A549 (cell line): ENCODE results near the gene ADAMTS2. TPM values are rescaled to one million over a fixed set of nuclear protein-coding genes. Genes with fewer than 3 reads are reported as not detected.

ENCODE experiments used
- ATAC-seq, 2 experiments: fragments of 200-7000 bp in 1 of 2; fragments of >200 bp in 1 of 2; cut with Nextera tagmentation in 1 of 2; cut with Tn5 transposase in 1 of 2; 3 replicates each; pipeline versions ENCODE4 v1.8.0 to v1.9.1; 2018 to 2020; ENCODE audit warnings: mild to moderate bottlenecking in 1 of 2, moderate library complexity in 1 of 2
- CTCF ChIA-PET: fragments of 300-600 bp; sonication (Branson Sonifier 250); formaldehyde crosslinking; extraction: SDS; loops from one replicate; lab custom pipeline; 2021; ENCODE audit warnings: antibody characterized with exemption, inconsistent platforms; lab: Yijun Ruan, JAX
- POLR2A ChIA-PET: fragments of 350-600 bp; formaldehyde crosslinking; extraction: SDS; loops from one replicate; lab custom pipeline; 2021; ENCODE audit warnings: antibody characterized with exemption, inconsistent platforms; lab: Yijun Ruan, JAX
- DNase-seq, 2 experiments: peaks; one replicate each; pipeline versions ENCODE4 v3.0.0 to v3.0.0-alpha.2; 2011 to 2016; ENCODE audit warnings: low read depth in 1 of 2, low spot score in 1 of 2
- FAIRE-seq: peaks from 2 replicates; lab custom pipeline; 2011; peaks lifted over from hg19 to GRCh38; lab: Jason Lieb, UNC
- H3K27ac ChIP-seq, 2 experiments: fragments of >200 bp; sonication (Bioruptor Twin); formaldehyde crosslinking; 3 replicates each; pipeline ENCODE4 v1.5.1; 2016 to 2017
- H3K4me1 ChIP-seq: fragments of >200 bp; sonication (Bioruptor Twin); formaldehyde crosslinking; 3 replicates; pipeline ENCODE4 v1.6.1; 2016
- H3K4me2 ChIP-seq: fragments of >200 bp; sonication (Bioruptor Twin); formaldehyde crosslinking; 3 replicates; pipeline ENCODE4 v1.6.1; 2016
- H3K4me3 ChIP-seq: fragments of >200 bp; sonication (Bioruptor Twin); formaldehyde crosslinking; 3 replicates; pipeline ENCODE4 v1.5.1; 2016
- H3K9me3 ChIP-seq: fragments of >200 bp; sonication (Bioruptor Twin); formaldehyde crosslinking; 3 replicates; pipeline ENCODE4 v1.6.1; 2016
- CBX2 ChIP-seq: fragments of 200-600 bp; sonication (generic); IDR thresholded peaks from 2 replicates; pipeline ENCODE4 v1.6.1; 2016; ENCODE audit warnings: low read depth, mild to moderate bottlenecking, borderline replicate concordance
- CBX8 ChIP-seq: fragments of 200-600 bp; sonication (generic); IDR thresholded peaks from 2 replicates; pipeline ENCODE4 v1.6.1; 2016
- CEBPB ChIP-seq, 2 experiments: fragments of >200 bp in 1 of 2; sonication (Bioruptor Twin) in 1 of 2; formaldehyde crosslinking in 1 of 2; IDR thresholded peaks; 2 replicates each; pipeline ENCODE4 v1.6.1; 2012 to 2016
- CHD4 ChIP-seq: fragments of 200-600 bp; sonication (generic); IDR thresholded peaks from 2 replicates; pipeline ENCODE4 v1.6.1; 2016; ENCODE audit warnings: antibody characterized with exemption, mild to moderate bottlenecking, borderline replicate concordance
- EHF ChIP-seq: fragments of 250-450 bp; sonication (Bioruptor Pico); IDR thresholded peaks from 2 replicates; pipeline ENCODE4 v1.5.0; 2020; ENCODE audit warnings: mild to moderate bottlenecking
- ESRRA ChIP-seq: fragments of 150-350 bp; IDR thresholded peaks from 2 replicates; pipeline ENCODE4 v1.6.1; 2014; ENCODE audit warnings: mild to moderate bottlenecking, low read length, borderline replicate concordance
- GATA3 ChIP-seq: IDR thresholded peaks from 2 replicates; pipeline ENCODE4 v1.6.1; 2012; ENCODE audit warnings: borderline replicate concordance
- HOXB5 ChIP-seq: fragments of 250-450 bp; sonication (Bioruptor Pico); IDR thresholded peaks from 2 replicates; pipeline ENCODE4 v1.5.0; 2020; ENCODE audit warnings: mild to moderate bottlenecking, moderate library complexity
- KDM5A ChIP-seq: fragments of 200-600 bp; sonication (generic); IDR thresholded peaks from 2 replicates; pipeline ENCODE4 v1.6.1; 2016; ENCODE audit warnings: antibody characterized with exemption, mild to moderate bottlenecking
- MAFK ChIP-seq: fragments of 450-650 bp; IDR thresholded peaks from 2 replicates; pipeline ENCODE4 v1.6.1; 2014; ENCODE audit not compliant: partially characterized antibody
- NPAS2 ChIP-seq: fragments of 250-450 bp; sonication (Bioruptor Pico); IDR thresholded peaks from 2 replicates; pipeline ENCODE4 v1.8.0; 2022; ENCODE audit warnings: mild to moderate bottlenecking, moderate library complexity, borderline replicate concordance
- NR3C1 ChIP-seq: fragments of >200 bp; sonication (Bioruptor Twin); formaldehyde crosslinking; IDR thresholded peaks from 3 replicates; pipeline ENCODE4 v1.6.1; 2017
- PBX3 ChIP-seq: IDR thresholded peaks from 2 replicates; pipeline ENCODE4 v1.6.1; 2012
- POLR2A ChIP-seq: IDR thresholded peaks from 2 replicates; pipeline ENCODE4 v1.6.1; 2012; ENCODE audit warnings: mild to moderate bottlenecking, low read length
- RAD21 ChIP-seq, 2 experiments: fragments of >200 bp in 1 of 2; sonication (Bioruptor Twin) in 1 of 2; formaldehyde crosslinking in 1 of 2; IDR thresholded peaks in 1 of 2; conservative IDR thresholded peaks in 1 of 2; 2 replicates in 1 of 2; 3 replicates in 1 of 2; pipeline ENCODE4 v1.6.1; 2012 to 2018; ENCODE audit warnings: inconsistent platforms in 1 of 2
- RCOR1 ChIP-seq: fragments of 150-350 bp; IDR thresholded peaks from 2 replicates; pipeline ENCODE4 v1.6.1; 2014; ENCODE audit warnings: antibody characterized with exemption, low read length, low read depth
- ZNF302 ChIP-seq: fragments of 250-450 bp; sonication (Bioruptor Pico); IDR thresholded peaks from 2 replicates; pipeline ENCODE4 v1.9.0; 2021; ENCODE audit warnings: inconsistent platforms, mild to moderate bottlenecking, moderate library complexity
- WGBS: methylation state at CpG from one replicate; pipeline ENCODE4 v1.1.6; 2017; ENCODE audit errors: missing lambda C conversion rate; 5-methylcytosine and 5-hydroxymethylcytosine counted together
- polyA plus RNA-seq, 4 experiments: library from polyadenylated mRNA; depleted of rRNA in 3 of 4; stranded (reverse); fragments of >200 nt; fragmentation: RNase III in 1 of 4; extraction: RNeasy Plus Mini Kit Qiagen cat#74134 plus additional on column Dnase treatment in 1 of 4; gene quantifications; 2 replicates in 3 of 4; 3 replicates in 1 of 4; pipeline ENCODE4 v1.2.3, GENCODE V29; 2011 to 2017
- TF ChIP-seq, protein P1 (sequence below): IDR thresholded peaks from 2 replicates; pipeline ENCODE4 v1.6.1; 2012; ENCODE audit warnings: low read depth, borderline replicate concordance
- TF ChIP-seq, protein P2 (sequence below): fragments of 450-650 bp; IDR thresholded peaks from 2 replicates; pipeline ENCODE4 v1.6.1; 2014; ENCODE audit warnings: antibody characterized with exemption
- TF ChIP-seq, protein P3 (sequence below): fragments of >200 bp; sonication (Bioruptor Twin); formaldehyde crosslinking; IDR thresholded peaks from 2 replicates; pipeline ENCODE4 v1.6.1; 2016
- TF ChIP-seq, protein P4 (sequence below): IDR thresholded peaks from 2 replicates; pipeline ENCODE4 v1.6.1; 2012

ADAMTS2 gene
- polyA plus RNA-seq, 2 of the 4 experiments (the other 2 are of a cell fraction) = not detected

DNA sequence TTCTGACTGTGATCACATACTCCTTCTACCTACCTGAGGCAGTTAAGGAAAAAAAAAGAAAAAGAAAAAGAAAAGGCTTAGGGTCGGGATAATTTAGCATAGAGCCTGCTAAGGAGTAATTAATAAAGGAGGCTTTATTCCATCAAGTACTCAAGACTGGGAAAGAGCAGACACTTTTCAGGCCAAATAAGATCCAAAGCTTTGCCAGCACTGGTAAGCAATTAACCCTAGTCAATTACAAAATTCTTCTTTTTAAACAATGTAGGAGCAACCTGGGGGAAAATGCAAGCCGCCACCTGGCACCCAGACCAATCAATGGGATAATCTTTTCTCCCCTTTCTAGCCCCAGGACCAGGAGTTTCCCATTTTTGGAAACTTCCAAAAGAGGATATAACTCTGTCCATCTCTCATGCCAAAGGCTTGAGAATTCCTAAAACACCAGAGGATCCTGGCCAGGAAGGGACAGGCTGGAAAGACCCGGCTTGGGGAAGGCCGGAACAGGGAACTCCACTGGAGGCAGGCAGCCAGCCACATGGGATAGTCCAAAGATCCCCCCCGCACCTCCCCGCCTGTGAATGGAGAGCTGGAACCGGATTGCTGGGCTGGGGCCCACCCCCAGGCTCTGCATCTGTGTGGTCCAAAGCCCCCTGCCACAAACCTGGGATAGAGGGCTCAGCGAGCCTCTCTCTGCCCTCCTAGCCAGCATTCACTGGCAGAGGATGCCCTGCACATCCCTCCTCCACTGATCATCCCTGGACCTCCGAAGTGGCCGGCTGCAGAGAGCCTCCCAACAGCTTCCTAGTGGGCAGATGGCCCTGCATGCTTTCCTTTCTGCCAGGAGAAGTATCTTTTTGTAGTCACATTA lies 167.3 kb downstream of the ADAMTS2 start (continued):
- TF ChIP-seq, protein P1, sequence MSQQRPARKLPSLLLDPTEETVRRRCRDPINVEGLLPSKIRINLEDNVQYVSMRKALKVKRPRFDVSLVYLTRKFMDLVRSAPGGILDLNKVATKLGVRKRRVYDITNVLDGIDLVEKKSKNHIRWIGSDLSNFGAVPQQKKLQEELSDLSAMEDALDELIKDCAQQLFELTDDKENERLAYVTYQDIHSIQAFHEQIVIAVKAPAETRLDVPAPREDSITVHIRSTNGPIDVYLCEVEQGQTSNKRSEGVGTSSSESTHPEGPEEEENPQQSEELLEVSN = no peak
- TF ChIP-seq, protein P2, sequence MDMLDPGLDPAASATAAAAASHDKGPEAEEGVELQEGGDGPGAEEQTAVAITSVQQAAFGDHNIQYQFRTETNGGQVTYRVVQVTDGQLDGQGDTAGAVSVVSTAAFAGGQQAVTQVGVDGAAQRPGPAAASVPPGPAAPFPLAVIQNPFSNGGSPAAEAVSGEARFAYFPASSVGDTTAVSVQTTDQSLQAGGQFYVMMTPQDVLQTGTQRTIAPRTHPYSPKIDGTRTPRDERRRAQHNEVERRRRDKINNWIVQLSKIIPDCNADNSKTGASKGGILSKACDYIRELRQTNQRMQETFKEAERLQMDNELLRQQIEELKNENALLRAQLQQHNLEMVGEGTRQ = no peak
- no peak for TF ChIP-seq CBX2
- TF ChIP-seq, all 56 proteins: peak for 0

DNA sequence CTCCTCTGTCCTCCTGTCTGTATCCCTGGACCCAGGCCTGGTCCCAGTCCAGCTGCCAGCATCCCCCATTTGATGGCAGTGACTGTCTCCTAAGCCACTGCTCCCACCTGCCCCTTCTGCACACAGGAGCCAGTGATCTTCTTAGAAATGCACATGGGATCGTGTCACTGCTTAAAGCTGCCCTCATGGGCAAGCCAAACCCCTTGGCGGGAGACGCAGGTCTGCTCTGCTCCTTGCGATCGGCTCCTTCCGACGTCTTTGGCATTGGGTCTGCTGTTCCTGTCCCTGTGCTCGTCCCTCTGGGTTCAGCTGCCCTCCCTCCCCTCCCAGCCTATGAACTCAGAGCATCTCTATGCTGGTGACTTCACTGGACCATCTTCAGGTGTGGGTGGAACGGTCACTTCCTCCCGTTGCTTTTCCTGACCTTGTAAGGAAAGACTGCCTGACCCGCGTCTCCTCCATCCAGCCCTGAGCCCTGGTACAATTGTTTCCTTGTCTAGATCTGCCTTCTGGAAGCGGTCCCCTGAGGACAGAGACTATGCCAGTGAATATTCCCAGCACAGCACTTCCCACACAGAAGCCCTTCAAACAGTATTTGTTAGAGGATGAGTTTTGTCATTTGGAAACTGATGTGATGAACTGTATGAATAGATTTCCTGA lies 168.6 kb downstream of the ADAMTS2 start:
- Histone ChIP-seq H3K4me2 (no peak overlapping the region), H3K4me1 (no peaks in the 10 kb centered on the region), H3K4me3 (no peak overlapping the region), H3K9me3 (peaks cover 22% of the 10 kb centered on the region; the same call in 1 of the 3 replicates), H3K27ac (no peak overlapping the region)
- TF ChIP-seq ZNF302 (CRISPR knock-in tag) = no peak
- TF ChIP-seq POLR2A = no peak
- no peak for TF ChIP-seq GATA3
- TF ChIP-seq, protein P3, sequence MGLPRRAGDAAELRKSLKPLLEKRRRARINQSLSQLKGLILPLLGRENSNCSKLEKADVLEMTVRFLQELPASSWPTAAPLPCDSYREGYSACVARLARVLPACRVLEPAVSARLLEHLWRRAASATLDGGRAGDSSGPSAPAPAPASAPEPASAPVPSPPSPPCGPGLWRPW = no peak
- TF ChIP-seq CHD4 = no peak
- no peak for TF ChIP-seq NPAS2 (CRISPR knock-in tag)
- TF ChIP-seq EHF (CRISPR knock-in tag) = no peak
- no peak for TF ChIP-seq ESRRA
- no peak for TF ChIP-seq PBX3
- TF ChIP-seq, protein P2 = no peak
- no peak for TF ChIP-seq HOXB5 (CRISPR knock-in tag)
- no peak for TF ChIP-seq RCOR1
- no peak for TF ChIP-seq CBX8
- TF ChIP-seq, protein P4, sequence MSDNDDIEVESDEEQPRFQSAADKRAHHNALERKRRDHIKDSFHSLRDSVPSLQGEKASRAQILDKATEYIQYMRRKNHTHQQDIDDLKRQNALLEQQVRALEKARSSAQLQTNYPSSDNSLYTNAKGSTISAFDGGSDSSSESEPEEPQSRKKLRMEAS = no peak
- no peak for TF ChIP-seq NR3C1
- no peak for TF ChIP-seq CEBPB (IDR thresholded peaks at IDR 0.05)
- TF ChIP-seq KDM5A = no peak
- no peak for TF ChIP-seq MAFK
- no peak for TF ChIP-seq RAD21 (conservative IDR thresholded peaks at IDR 0.05 in 1 of 2, IDR thresholded peaks at IDR 0.05 in 1 of 2)
- POLR2A ChIA-PET = no interaction called here
- no peak for FAIRE-seq
- WGBS = 58% methylated on average over 13 of the region's 13 CpGs
- no peak for ATAC-seq
- DNase-seq = no peak
- CTCF ChIA-PET = interaction anchor here (1.2 kb wide), 1 partner anchor 14 kb away, joined by 3 read pairs; no protein-coding TSS in a partner anchor
